Activated gamma-delta T cell treated with anti-CD3 and anti-CD28 coated beads, Interleukin-2, amount 50 U/mL, for 16 hours (primary cell): Measurements from ENCODE around the gene NOS1.
"Not testable (repeated sequence)": the region's sequence is repeated elsewhere in the genome, so short reads cannot be mapped to it uniquely, and the experiment has no call there.

Source experiments
- DNase-seq: peaks from one replicate; pipeline ENCODE4 v3.0.0-alpha.2; 2020; ENCODE audit warnings: low read depth

Gene NOS1

GRCh38 chr12:117208811-117209455 is 152.5 kb downstream of the NOS1 start:
- DNase-seq = no peak

DNA sequence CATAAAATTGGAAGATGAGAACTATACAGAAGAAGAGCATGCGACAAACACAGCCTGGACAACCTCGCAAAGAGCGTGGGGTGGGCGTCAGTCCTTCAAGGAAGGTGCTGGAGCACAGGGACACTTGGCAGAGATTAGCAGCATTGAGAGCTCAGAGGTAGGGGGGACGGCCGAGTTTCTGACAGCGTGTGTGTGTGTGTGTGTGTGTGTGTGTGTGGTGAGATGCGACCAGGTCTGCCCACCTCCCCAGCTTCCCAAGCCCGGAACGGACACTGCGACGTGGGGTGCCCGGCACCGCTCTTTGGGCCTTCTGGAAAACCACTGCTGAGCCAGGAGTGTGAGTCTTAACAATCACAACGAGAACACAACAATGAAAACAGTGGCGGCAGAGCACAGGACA is 153.2 kb downstream of the NOS1 start:
- no peak for DNase-seq

DNA sequence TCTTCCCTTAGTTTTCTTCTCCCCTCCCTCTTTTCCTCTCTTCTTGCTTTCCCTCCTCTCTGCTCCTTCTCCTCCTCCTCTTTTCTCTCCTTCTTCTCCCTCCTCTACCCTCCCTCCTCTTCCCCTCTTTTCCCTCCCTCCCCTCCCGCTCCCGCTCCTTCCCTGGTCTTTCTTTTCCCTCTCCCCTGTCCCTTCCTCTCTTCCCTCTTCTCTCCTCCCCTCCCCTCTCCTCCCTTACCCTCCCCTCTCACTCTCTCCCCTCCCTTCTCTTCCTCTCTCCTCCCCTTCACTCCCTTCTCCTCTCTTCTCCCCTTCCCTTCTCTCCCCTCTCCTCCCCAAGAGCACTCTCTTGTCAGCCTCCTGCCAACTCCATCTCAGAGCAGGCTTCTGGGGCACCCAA is 153.8 kb downstream of the NOS1 start:
- DNase-seq = no peak

DNA sequence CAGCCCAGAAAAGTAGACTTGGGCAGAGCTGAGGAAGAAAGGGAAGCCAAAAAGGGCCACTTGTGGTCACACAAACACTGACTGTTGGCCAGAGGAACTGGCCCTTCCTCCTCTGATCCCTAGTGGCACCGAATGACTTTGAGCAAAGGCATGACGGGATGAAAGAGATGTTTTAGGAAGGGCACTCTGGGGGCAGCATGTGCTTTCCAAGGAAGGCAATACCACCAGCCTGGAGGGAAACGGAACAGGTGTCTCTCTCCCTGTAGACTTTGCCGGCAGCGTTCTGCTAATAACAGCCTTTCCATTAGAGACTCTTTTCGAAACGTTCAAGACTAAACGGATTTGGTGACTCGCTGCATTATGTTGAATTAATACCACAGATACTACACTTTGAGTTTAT is 158.9 kb downstream of the NOS1 start:
- DNase-seq = no peak

GRCh38 chr12:117202033-117202432 is 159.4 kb downstream of the NOS1 start:
- no peak for DNase-seq

- DNase-seq = not testable (repeated sequence)
Measured at GRCh38 chr12:117199956-117200744, 161.3 kb downstream of the NOS1 start.

GRCh38 chr12:117196334-117196733 is 165.1 kb downstream of the NOS1 start:
- not testable (repeated sequence) for DNase-seq

DNA sequence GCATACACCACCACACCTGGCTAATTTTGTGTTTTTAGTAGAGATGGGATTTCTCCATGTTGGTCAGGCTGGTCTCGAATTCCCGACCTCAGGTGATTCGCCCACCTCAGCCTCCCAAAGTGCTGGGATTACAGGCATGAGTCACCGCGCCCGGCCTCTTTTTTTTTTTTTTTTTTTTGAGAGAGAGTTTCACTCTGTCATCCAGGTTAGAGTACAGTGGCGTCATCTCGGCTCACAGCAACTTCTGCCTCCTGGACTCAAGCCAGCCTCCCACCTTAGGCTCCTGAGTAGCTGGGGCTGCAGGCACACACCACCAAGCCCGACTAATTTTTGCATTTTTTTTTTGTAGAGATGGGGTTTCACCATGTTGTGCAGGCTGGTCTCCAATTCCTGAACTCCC is 166.4 kb downstream of the NOS1 start:
- not testable (repeated sequence) for DNase-seq

- no peak for DNase-seq
Measured at GRCh38 chr12:117193903-117194302, 167.5 kb downstream of the NOS1 start.

DNA sequence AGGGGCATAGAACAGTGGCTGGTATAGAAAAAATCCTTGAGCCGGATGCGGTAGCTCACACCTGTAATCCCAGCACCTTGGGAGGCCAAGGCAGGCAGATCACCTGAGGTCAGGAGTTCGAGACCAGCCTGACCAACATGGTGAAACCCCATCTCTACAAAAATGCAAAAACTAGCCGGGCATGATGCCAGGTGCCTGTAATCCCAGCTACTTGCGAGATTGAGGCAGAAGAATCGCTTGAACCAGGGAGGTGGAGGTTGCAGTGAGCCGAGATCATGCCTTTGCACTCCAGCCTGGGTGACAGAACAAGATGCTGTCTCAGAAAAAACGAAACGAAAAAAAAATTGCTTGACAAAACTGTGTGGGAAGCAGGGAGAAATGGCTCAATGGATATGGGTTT is 168.8 kb downstream of the NOS1 start:
- DNase-seq = not testable (repeated sequence)

GRCh38 chr12:117192057-117192456 is 169.4 kb downstream of the NOS1 start:
- DNase-seq = no peak

GRCh38 chr12:117190210-117190781 is 171.1 kb downstream of the NOS1 start, which contains the start of gene FBXO21:
Gene FBXO21 (minus strand): TSS chr12:117190470. CDS start chr12:117190456, 14 bp downstream.
- peak; percentile 93 for DNase-seq

- DNase-seq = no peak
Measured at GRCh38 chr12:117189725-117190209, 171.7 kb downstream of the NOS1 start.

DNA sequence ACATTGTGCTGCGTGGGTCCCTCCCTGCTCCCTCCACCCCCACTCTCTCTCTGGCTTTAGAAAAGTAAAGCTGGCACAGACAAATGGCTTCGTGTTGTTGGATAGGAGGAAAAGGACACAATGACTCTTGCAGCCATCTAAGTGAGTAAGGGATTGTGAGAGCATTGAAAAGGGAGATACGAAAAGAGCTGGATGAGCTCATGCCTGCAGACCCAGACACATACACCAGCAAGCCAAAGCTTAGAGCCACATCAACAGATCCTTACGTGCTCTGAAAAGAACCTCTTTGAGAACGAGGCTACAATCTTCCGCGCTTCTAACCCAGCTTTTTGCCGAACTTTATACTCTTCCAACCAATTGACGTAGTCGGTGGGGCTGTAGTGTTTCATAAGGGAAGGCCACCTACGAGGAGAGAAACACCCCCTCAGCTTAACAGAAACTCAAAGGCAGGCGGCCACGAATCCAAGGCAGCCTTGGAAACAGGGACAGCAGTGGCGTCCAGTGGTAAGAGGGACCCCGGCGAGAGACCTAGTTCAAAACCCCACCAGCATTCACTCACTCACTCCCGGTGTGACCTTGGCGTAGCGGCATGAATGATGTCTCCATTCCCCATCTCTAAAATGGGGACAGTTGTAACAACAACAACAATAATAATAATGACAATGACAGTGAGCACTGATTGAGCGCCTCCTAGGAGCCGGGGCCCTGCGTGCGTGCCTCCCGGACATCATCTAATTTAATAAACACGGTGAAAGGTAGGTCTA is 172.3 kb downstream of the NOS1 start:
- DNase-seq = no peak

DNA sequence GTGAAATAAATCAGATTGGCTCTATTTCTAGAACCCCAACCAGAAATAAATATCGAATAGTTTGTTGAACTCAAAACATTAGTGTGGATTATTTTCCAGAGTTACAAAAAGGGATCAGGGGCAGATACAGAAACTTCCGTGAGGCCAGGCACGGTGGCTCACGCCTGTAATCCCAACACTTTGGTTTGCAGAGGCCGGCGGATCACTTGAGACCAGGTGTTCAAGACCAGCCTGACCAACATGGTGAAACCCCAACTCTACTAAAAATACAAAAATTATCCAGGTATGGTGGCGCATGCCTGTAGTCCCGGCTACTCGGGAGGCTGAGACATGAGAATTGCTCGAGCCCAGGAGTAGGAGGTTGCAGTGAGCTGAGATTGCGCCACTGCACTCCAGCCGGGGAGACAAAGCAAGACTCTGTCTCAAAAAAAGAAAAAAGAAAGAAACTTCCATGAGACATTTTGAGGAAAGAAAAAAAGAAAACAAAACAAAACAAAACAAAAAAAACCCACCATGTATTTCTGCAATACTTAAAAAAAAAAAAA is 173.2 kb downstream of the NOS1 start:
- DNase-seq = no peak

- DNase-seq = no peak
Measured at GRCh38 chr12:117187421-117187820, 174.0 kb downstream of the NOS1 start.

GRCh38 chr12:117182866-117183265 is 178.6 kb downstream of the NOS1 start:
- no peak for DNase-seq

GRCh38 chr12:117181468-117181843 is 180.0 kb downstream of the NOS1 start:
- DNase-seq = not testable (repeated sequence)

- no peak for DNase-seq
Measured at GRCh38 chr12:117180758-117181467, 180.5 kb downstream of the NOS1 start.

GRCh38 chr12:117178745-117179144 is 182.7 kb downstream of the NOS1 start:
- no peak for DNase-seq

DNA sequence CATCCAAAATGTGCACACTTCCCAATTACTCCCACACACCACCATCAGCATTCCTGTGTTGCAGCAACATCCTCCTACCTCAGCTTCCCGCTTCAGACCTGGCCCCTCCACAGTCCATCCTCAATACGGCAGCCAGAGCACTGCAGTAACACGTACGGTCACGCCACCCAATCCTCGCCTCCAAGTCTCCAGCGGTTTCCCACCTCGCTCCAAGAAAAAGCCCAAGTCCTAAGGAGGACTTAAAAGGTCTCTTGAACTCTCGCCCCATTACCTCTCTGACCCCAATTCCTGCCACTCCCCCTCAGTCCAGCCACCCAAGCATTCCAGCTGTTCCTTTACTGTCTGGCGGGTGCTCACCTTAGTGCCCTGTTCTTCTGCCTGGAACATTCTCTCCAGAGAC is 183.1 kb downstream of the NOS1 start:
- DNase-seq = no peak
